HCT116 (cell line): ENCODE measurements around the gene C1orf56. TPM values are rescaled to one million over a fixed set of nuclear protein-coding genes. Genes with fewer than 3 reads are reported as not detected.

ENCODE experiments used
- ATAC-seq: fragments of 200-7000 bp; cut with Tn5 transposase; 2 replicates; pipeline ENCODE4 v1.9.1; 2020; ENCODE audit warnings: mild to moderate bottlenecking, moderate library complexity
- BruUV-seq: library from RNA; stranded (reverse); fragments of 400-500 nt; replicated peaks from 2 replicates; lab custom pipeline; 2021; lab: Mats Ljungman, UMichigan
- CTCF ChIA-PET: fragments of 300-600 bp; sonication (Branson Sonifier 250); formaldehyde crosslinking; loops from one replicate; lab custom pipeline; 2021; ENCODE audit warnings: antibody characterized with exemption; lab: Charles Lee
- POLR2A ChIA-PET: fragments of 300-600, 350-600 bp; sonication (Branson Sonifier 250); formaldehyde crosslinking; loops from one replicate; lab custom pipeline; 2021; ENCODE audit warnings: antibody characterized with exemption; lab: Charles Lee
- RAD21 ChIA-PET, 2 experiments: fragments of 300-600 bp; sonication (Branson Sonifier 250); formaldehyde crosslinking; loops; one replicate each; lab custom pipeline; 2023; ENCODE audit warnings: low total read pairs in 2 of 2; ENCODE audit not compliant: uncharacterized antibody in 2 of 2, unreplicated experiment in 2 of 2, low non-redundant PET in 1 of 2; lab: Charles Lee
- DNase-seq: peaks from one replicate; pipeline ENCODE4 v3.0.0-alpha.2; 2010; ENCODE audit warnings: low read depth, low spot score
- H2AFZ ChIP-seq: fragments of 200-600 bp; shearing (Covaris generic), sonication (generic); 2 replicates; pipeline ENCODE4 v1.6.1; 2017; ENCODE audit warnings: low read depth, mixed run types, mixed read lengths, antibody characterized with exemption, low read length; ENCODE audit not compliant: poor library complexity, severe bottlenecking
- H3K27ac ChIP-seq: 2 replicates; pipeline ENCODE4 v1.5.1; 2012; ENCODE audit warnings: low read depth, low read length
- H3K27me3 ChIP-seq: fragments of 200-600 bp; sonication (generic); 2 replicates; pipeline ENCODE4 v1.6.1; 2016; ENCODE audit warnings: mixed run types, low read length, mixed read lengths; ENCODE audit not compliant: insufficient read depth
- H3K36me3 ChIP-seq, 2 experiments: fragments of 200-500 bp in 1 of 2; fragments of 200-600 bp in 1 of 2; sonication (Bioruptor generic) in 1 of 2; sonication (generic) in 1 of 2; 2 replicates each; pipeline versions ENCODE4 v1.5.1 to v1.6.1; 2014 to 2016; ENCODE audit warnings: low read length in 2 of 2, inconsistent platforms in 1 of 2, mixed read lengths in 1 of 2, mixed run types in 1 of 2; ENCODE audit not compliant: insufficient read depth in 2 of 2, control insufficient read depth in 1 of 2
- H3K4me1 ChIP-seq, 2 experiments: fragments of 200-600 bp in 1 of 2; sonication (generic) in 1 of 2; 2 replicates each; pipeline versions ENCODE4 v1.5.1 to v1.6.1; 2012 to 2017; ENCODE audit warnings: low read length in 2 of 2, inconsistent platforms in 1 of 2, mild to moderate bottlenecking in 1 of 2, mixed read lengths in 1 of 2, mixed run types in 1 of 2, moderate library complexity in 1 of 2; ENCODE audit not compliant: insufficient read depth in 2 of 2, control insufficient read depth in 1 of 2
- H3K4me2 ChIP-seq: fragments of 200-600 bp; sonication (generic); 2 replicates; pipeline ENCODE4 v1.6.1; 2017; ENCODE audit warnings: mixed run types, low read length, mixed read lengths
- H3K4me3 ChIP-seq, 2 experiments: fragments of 200-600 bp in 1 of 2; sonication (generic) in 1 of 2; replicated peaks in 1 of 2; 2 replicates each; pipeline ENCODE4 v1.5.1; 2011 to 2016; ENCODE audit warnings: low read length in 2 of 2, control low read depth in 1 of 2, low read depth in 1 of 2, mild to moderate bottlenecking in 1 of 2, mixed read lengths in 1 of 2, mixed run types in 1 of 2
- H3K79me2 ChIP-seq: fragments of 200-600 bp; sonication (generic); 2 replicates; pipeline ENCODE4 v1.6.1; 2017; ENCODE audit warnings: mild to moderate bottlenecking, mixed run types, low read length, moderate library complexity, mixed read lengths; ENCODE audit not compliant: insufficient read depth
- H3K9ac ChIP-seq: fragments of 200-600 bp; sonication (generic); 2 replicates; pipeline ENCODE4 v1.6.1; 2016; ENCODE audit warnings: low read length, mixed read lengths
- H3K9me2 ChIP-seq: fragments of 200-600 bp; sonication (generic), shearing (Covaris generic); 2 replicates; pipeline ENCODE4 v1.6.1; 2017; ENCODE audit warnings: mixed run types, mild to moderate bottlenecking, moderate library complexity; ENCODE audit not compliant: insufficient read depth
- H3K9me3 ChIP-seq, 2 experiments: fragments of 200-500 bp in 1 of 2; fragments of 200-600 bp in 1 of 2; sonication (Bioruptor generic) in 1 of 2; sonication (generic) in 1 of 2; 2 replicates each; pipeline ENCODE4 v1.6.1; 2014 to 2017; ENCODE audit warnings: low read length in 2 of 2, mixed read lengths in 2 of 2, inconsistent platforms in 1 of 2, low read depth in 1 of 2, mild to moderate bottlenecking in 1 of 2, mixed run types in 1 of 2, moderate library complexity in 1 of 2; ENCODE audit not compliant: control insufficient read depth in 1 of 2, insufficient read depth in 1 of 2
- H4K20me1 ChIP-seq: fragments of 200-600 bp; sonication (generic), shearing (Covaris generic); 2 replicates; pipeline ENCODE4 v1.6.1; 2017; ENCODE audit warnings: mixed run types, mild to moderate bottlenecking, moderate library complexity; ENCODE audit not compliant: insufficient read depth
- ATF3 ChIP-seq: IDR thresholded peaks from 2 replicates; pipeline ENCODE4 v1.6.1; 2012
- CEBPB ChIP-seq: IDR thresholded peaks from 2 replicates; pipeline ENCODE4 v1.6.1; 2012; ENCODE audit warnings: low read depth
- EGR1 ChIP-seq: IDR thresholded peaks from 2 replicates; pipeline ENCODE4 v1.6.1; 2012; ENCODE audit warnings: low read depth
- ELF1 ChIP-seq: IDR thresholded peaks from 2 replicates; pipeline ENCODE4 v1.6.1; 2012; ENCODE audit warnings: low read depth, borderline replicate concordance
- EZH2phosphoT487 ChIP-seq: fragments of 200-600 bp; IDR thresholded peaks from 2 replicates; pipeline ENCODE4 v1.6.1; 2018; ENCODE audit warnings: antibody characterized with exemption, borderline replicate concordance
- FOSL1 ChIP-seq: IDR thresholded peaks from 2 replicates; pipeline ENCODE4 v1.6.1; 2012; ENCODE audit warnings: low read depth
- JUND ChIP-seq: IDR thresholded peaks from 2 replicates; pipeline ENCODE4 v1.6.1; 2012
- MAX ChIP-seq: IDR thresholded peaks from 2 replicates; pipeline ENCODE4 v1.6.1; 2012
- POLR2A ChIP-seq: IDR thresholded peaks from 2 replicates; pipeline ENCODE4 v1.7.0; 2011; ENCODE audit warnings: borderline replicate concordance; ENCODE audit not compliant: insufficient read depth, insufficient read length; ENCODE audit errors: extremely low read depth
- POLR2AphosphoS5 ChIP-seq: IDR thresholded peaks from 2 replicates; pipeline ENCODE4 v1.6.1; 2011; ENCODE audit warnings: mild to moderate bottlenecking, low read depth, low read length, moderate library complexity
- SIN3A ChIP-seq: IDR thresholded peaks from 2 replicates; pipeline ENCODE4 v1.6.1; 2012; ENCODE audit warnings: low read depth
- SRF ChIP-seq: IDR thresholded peaks from 2 replicates; pipeline ENCODE4 v1.6.1; 2012; ENCODE audit warnings: low read depth
- YY1 ChIP-seq: IDR thresholded peaks from 2 replicates; pipeline ENCODE4 v1.6.1; 2011; ENCODE audit warnings: low read length, low read depth, moderate library complexity, mild to moderate bottlenecking; ENCODE audit not compliant: insufficient replicate concordance; ENCODE audit errors: extremely low read depth
- ZBTB33 ChIP-seq: IDR thresholded peaks from 2 replicates; pipeline ENCODE4 v1.6.1; 2011; ENCODE audit warnings: mild to moderate bottlenecking, low read length, moderate library complexity; ENCODE audit not compliant: insufficient replicate concordance; ENCODE audit errors: extremely low read depth
- ZFX ChIP-seq: fragments of 450-650 bp; IDR thresholded peaks from 2 replicates; pipeline ENCODE4 v1.6.1; 2017
- intact Hi-C: fragments of 100-400 bp; cut with micrococcal nuclease; formaldehyde crosslinking; loops from 2 replicates; pipeline ENCODE4 v1.10.0; 2022
- total RNA-seq: library from RNA; stranded (reverse); gene quantifications from one replicate; pipeline ENCODE4 v1.2.1, GENCODE V29; 2021; ENCODE audit not compliant: unreplicated experiment

Gene C1orf56
- total RNA-seq, 1 experiment from 2014 or later = not detected

GRCh38 chr1:151060657-151061421 is 13.3 kb downstream of the C1orf56 start:
- Histone ChIP-seq H3K4me1 (peaks cover 18 to 38% of the 10 kb centered on the region in 2 experiments), H3K36me3 (peaks cover 2 to 11% of the 10 kb centered on the region in 2 experiments; a peak in 3 of 4 replicates), H3K4me2 (peak overlapping the region; percentile 76; the same call in 1 of the 2 replicates), H2AFZ (no peak overlapping the region), H3K27ac (no peak overlapping the region), H3K9me3 (no peaks in the 10 kb centered on the region), H3K27me3 (no peaks in the 10 kb centered on the region), H3K4me3 (no peak overlapping the region), H3K79me2 (peaks cover 36% of the 10 kb centered on the region), H3K9me2 (no peaks in the 10 kb centered on the region), H4K20me1 (no peaks in the 10 kb centered on the region; the same call in 1 of the 2 replicates), H3K9ac (no peak overlapping the region)
- no peak for DNase-seq
- ChIA-PET CTCF (interaction anchor here (2.1 kb wide), 1 partner anchor 39 kb away, joined by 9 read pairs; no protein-coding TSS in a partner anchor), POLR2A (interaction anchor here (0.5 kb wide), 1 partner anchor 331 kb away, joined by 3 read pairs; no protein-coding TSS in a partner anchor), RAD21 (no interaction called here)
- ATAC-seq = no peak
- BruUV-seq = no TSS peak
- intact Hi-C loops = no loop called here
- TF ChIP-seq ZFX = 0 out of 2 replicates have a peak, but pooled peaks have one; percentile 20
- no peak for TF ChIP-seq ELF1

GRCh38 chr1:151061704-151062103 is 14.2 kb downstream of the C1orf56 start:
- Histone ChIP-seq H3K27me3 (no peaks in the 10 kb centered on the region), H3K9me2 (no peaks in the 10 kb centered on the region), H3K36me3 (peaks cover 0 to 3% of the 10 kb centered on the region in 2 experiments; a peak in 2 of 4 replicates), H4K20me1 (no peaks in the 10 kb centered on the region; the same call in 1 of the 2 replicates), H3K79me2 (peaks cover 27% of the 10 kb centered on the region), H3K27ac (no peak overlapping the region), H3K4me2 (no peak overlapping the region), H3K4me3 (no peak overlapping the region), H3K9ac (no peak overlapping the region), H2AFZ (no peak overlapping the region), H3K4me1 (peaks cover 18 to 29% of the 10 kb centered on the region in 2 experiments), H3K9me3 (no peaks in the 10 kb centered on the region)
- ATAC-seq (no peak), DNase-seq (no peak)
- ChIA-PET POLR2A (interaction anchor here (1.4 kb wide), 1 partner anchor 10 kb away, joined by 5 read pairs; no protein-coding TSS in a partner anchor), CTCF (interaction anchor here (2.1 kb wide), 1 partner anchor 38 kb away, joined by 9 read pairs; no protein-coding TSS in a partner anchor), RAD21 (no interaction called here)
- no TSS peak for BruUV-seq
- intact Hi-C loops = no loop called here
- TF ChIP-seq ELF1 (no peak), SIN3A (no peak), POLR2AphosphoS5 (no peak), SRF (no peak), EGR1 (no peak), YY1 (no peak), ATF3 (no peak), FOSL1 (no peak), JUND (no peak), EZH2phosphoT487 (no peak), CEBPB (no peak), ZFX (no peak), POLR2A (no peak), ZBTB33 (no peak), MAX (no peak)
